GM19467 (cell line): ENCODE measurements around the gene ADM2.
A peak's percentile ranks its signal among the peaks of the same experiment; 100 is the strongest.

Experiments
- ATAC-seq: cut with Tn5 transposase; IDR thresholded peaks from one replicate; pipeline ENCODE4 v1.9.1; 2021; ENCODE audit warnings: mild to moderate bottlenecking, moderate library complexity; ENCODE audit not compliant: unreplicated experiment

The ADM2 gene

GRCh38 chr22:50523806-50524675, 42.7 kb downstream of the ADM2 start:
- no peak for ATAC-seq

- ATAC-seq: no peak
Measured at GRCh38 chr22:50524676-50525103, 43.3 kb downstream of the ADM2 start.

- ATAC-seq: peak; percentile 34
Measured at GRCh38 chr22:50525104-50525857, 43.9 kb downstream of the ADM2 start, which contains the start of gene SCO2. Gene SCO2, minus strand, starts transcription at chr22:50525598. Its CDS starts 1,187 bp downstream, at chr22:50524411.

- ATAC-seq: no peak
Measured at GRCh38 chr22:50525858-50526107, 44.4 kb downstream of the ADM2 start.

GRCh38 chr22:50526108-50526833, 44.9 kb downstream of the ADM2 start:
- peak; percentile 24 for ATAC-seq

GRCh38 chr22:50526834-50527801, 45.8 kb downstream of the ADM2 start:
- no peak for ATAC-seq

GRCh38 chr22:50527921-50528681, 46.8 kb downstream of the ADM2 start:
- ATAC-seq: no peak

- ATAC-seq: no peak
Measured at GRCh38 chr22:50528682-50529415, 47.5 kb downstream of the ADM2 start.

GRCh38 chr22:50529416-50529896, 48.1 kb downstream of the ADM2 start:
- ATAC-seq: no peak

GRCh38 chr22:50529897-50530579, 48.7 kb downstream of the ADM2 start, which contains the start of gene TYMP:
Gene TYMP, minus strand, starts transcription at chr22:50530012. Its CDS starts 303 bp downstream, at chr22:50529709.
- ATAC-seq: no peak

GRCh38 chr22:50530580-50530876, 49.2 kb downstream of the ADM2 start:
- ATAC-seq: no peak

- ATAC-seq: peak; percentile 17
Measured at GRCh38 chr22:50530877-50531545, 49.7 kb downstream of the ADM2 start.

GRCh38 chr22:50531546-50531961, 50.2 kb downstream of the ADM2 start:
- peak; percentile 26 for ATAC-seq

- no peak for ATAC-seq
Measured at GRCh38 chr22:50531962-50532674, 50.8 kb downstream of the ADM2 start.

GRCh38 chr22:50532824-50533796, 51.8 kb downstream of the ADM2 start:
- ATAC-seq: no peak
